Trophoblast cell (in vitro differentiated cells and primary cell): ENCODE measurements around the gene SNX18.

Source experiments
- DNase-seq, 2 donors: peaks; one replicate each; pipeline ENCODE4 v3.0.0-alpha.2; 2016
- H2AFZ ChIP-seq: 2 replicates; pipeline ENCODE4 v1.6.1; 2013; ENCODE audit warnings: low read length, moderate library complexity, mild to moderate bottlenecking; ENCODE audit not compliant: insufficient read depth, poor library complexity
- H2AK5ac ChIP-seq: 2 replicates; pipeline ENCODE4 v1.6.1; 2013; ENCODE audit warnings: mild to moderate bottlenecking, low read length
- H2BK120ac ChIP-seq: 2 replicates; pipeline ENCODE4 v1.6.1; 2013; ENCODE audit warnings: low read length, mild to moderate bottlenecking, moderate library complexity; ENCODE audit not compliant: insufficient read depth, poor library complexity
- H2BK12ac ChIP-seq: 2 replicates; pipeline ENCODE4 v1.6.1; 2013; ENCODE audit warnings: mild to moderate bottlenecking, low read length, moderate library complexity
- H2BK5ac ChIP-seq: 2 replicates; pipeline ENCODE4 v1.6.1; 2013; ENCODE audit warnings: low read length, low read depth, moderate library complexity, mild to moderate bottlenecking; ENCODE audit not compliant: poor library complexity
- H3K14ac ChIP-seq: 2 replicates; pipeline ENCODE4 v1.6.1; 2013; ENCODE audit warnings: mild to moderate bottlenecking, low read length
- H3K18ac ChIP-seq: 2 replicates; pipeline ENCODE4 v1.6.1; 2013; ENCODE audit warnings: mild to moderate bottlenecking, low read length
- H3K23ac ChIP-seq: 2 replicates; pipeline ENCODE4 v1.6.1; 2013; ENCODE audit warnings: low read length
- H3K27ac ChIP-seq: 2 replicates; pipeline ENCODE4 v1.5.1; 2013; ENCODE audit warnings: low read depth, mild to moderate bottlenecking, inconsistent platforms, low read length, moderate library complexity
- H3K27me3 ChIP-seq: 2 replicates; pipeline ENCODE4 v1.6.1; 2013; ENCODE audit warnings: inconsistent platforms, mild to moderate bottlenecking, low read length, moderate library complexity; ENCODE audit not compliant: insufficient read depth
- H3K36me3 ChIP-seq, 2 experiments: 1 replicate in 1 of 2; 2 replicates in 1 of 2; pipeline ENCODE4 v1.6.1; 2013; ENCODE audit warnings: low read length in 2 of 2, mild to moderate bottlenecking in 2 of 2, moderate library complexity in 1 of 2; ENCODE audit not compliant: insufficient read depth in 2 of 2, control insufficient read depth in 1 of 2
- H3K4ac ChIP-seq: 2 replicates; pipeline ENCODE4 v1.6.1; 2013; ENCODE audit warnings: low read depth, mild to moderate bottlenecking, low read length, moderate library complexity
- H3K4me1 ChIP-seq, 2 experiments: 1 replicate in 1 of 2; 2 replicates in 1 of 2; pipeline ENCODE4 v1.6.1; 2013; ENCODE audit warnings: low read length in 2 of 2, mild to moderate bottlenecking in 2 of 2, moderate library complexity in 1 of 2; ENCODE audit not compliant: insufficient read depth in 2 of 2, control insufficient read depth in 1 of 2
- H3K4me2 ChIP-seq: 2 replicates; pipeline ENCODE4 v1.6.1; 2013; ENCODE audit warnings: inconsistent platforms, mild to moderate bottlenecking, low read length, moderate library complexity
- H3K4me3 ChIP-seq: 2 replicates; pipeline ENCODE4 v1.5.1; 2013; ENCODE audit warnings: mild to moderate bottlenecking, low read depth, low read length, inconsistent platforms
- H3K79me1 ChIP-seq: one replicate; pipeline ENCODE4 v1.6.1; 2013; ENCODE audit warnings: low read length
- H3K79me2 ChIP-seq: 2 replicates; pipeline ENCODE4 v1.6.1; 2013; ENCODE audit warnings: low read length, mild to moderate bottlenecking; ENCODE audit not compliant: control insufficient read depth, insufficient read depth, poor library complexity
- H3K9ac ChIP-seq: 2 replicates; pipeline ENCODE4 v1.6.1; 2013; ENCODE audit warnings: mild to moderate bottlenecking, low read length
- H3K9me3 ChIP-seq: 2 replicates; pipeline ENCODE4 v1.6.1; 2013; ENCODE audit warnings: low read depth, mild to moderate bottlenecking, control low read depth, inconsistent platforms, low read length; ENCODE audit not compliant: insufficient read depth
- H4K12ac ChIP-seq: 2 replicates; pipeline ENCODE4 v1.6.1; 2013; ENCODE audit warnings: low read depth, mild to moderate bottlenecking, low read length, moderate library complexity
- H4K8ac ChIP-seq: 2 replicates; pipeline ENCODE4 v1.6.1; 2013; ENCODE audit warnings: low read depth, mild to moderate bottlenecking, low read length, moderate library complexity
- H4K91ac ChIP-seq: one replicate; pipeline ENCODE4 v1.6.1; 2013; ENCODE audit warnings: low read depth, mild to moderate bottlenecking, low read length, moderate library complexity
- WGBS: extraction: QIAGEN DNeasy Blood & Tissue Kit; methylation state at CpG from one replicate; pipeline ENCODE4 v1.1.7; 2013; ENCODE audit warnings: missing lambda C conversion rate; ENCODE audit not compliant: insufficient read length, insufficient coverage; ENCODE audit errors: extremely low coverage; 5-methylcytosine and 5-hydroxymethylcytosine counted together

The SNX18 gene

GRCh38 chr5:54515634-54516033 is 1.9 kb upstream of the SNX18 start:
- H4K8ac ChIP-seq = no peak overlapping the region
- peaks cover 7 to 10% of the 10 kb centered on the region in 2 experiments for H3K36me3 ChIP-seq
- WGBS = no CpG with 5 or more reads among the region's 3 CpGs

GRCh38 chr5:54516051-54516655 is 1.4 kb upstream of the SNX18 start:
- Histone ChIP-seq H3K79me1 (peaks cover 15% of the 10 kb centered on the region), H3K79me2 (peaks cover 19% of the 10 kb centered on the region), H3K23ac (no peak overlapping the region), H3K4me1 (peaks cover 7 to 17% of the 10 kb centered on the region in 2 experiments), H4K12ac (no peak overlapping the region), H3K4me2 (no peak overlapping the region), H3K36me3 (peaks cover 7 to 10% of the 10 kb centered on the region in 2 experiments), H3K18ac (no peak overlapping the region), H3K27me3 (no peaks in the 10 kb centered on the region), H2AK5ac (no peak overlapping the region), H3K27ac (no peak overlapping the region), H4K8ac (no peak overlapping the region), H3K4me3 (no peak overlapping the region), H3K9me3 (peaks cover 7% of the 10 kb centered on the region), H3K14ac (no peak overlapping the region), H4K91ac (no peak overlapping the region), H2BK5ac (no peak overlapping the region), H3K9ac (no peak overlapping the region), H2AFZ (no peak overlapping the region), H2BK12ac (no peak overlapping the region), H3K4ac (no peak overlapping the region), H2BK120ac (no peak overlapping the region)
- DNase-seq = no peak
- no CpG with 5 or more reads among the region's 4 CpGs for WGBS

More at GRCh38 chr5:54515634-54516033, 1.9 kb upstream of the SNX18 start:
- no peak overlapping the region for H2AFZ ChIP-seq
- no peak overlapping the region for H3K27ac ChIP-seq
- H2BK5ac ChIP-seq = no peak overlapping the region
- H3K4me1 ChIP-seq = peaks cover 7 to 15% of the 10 kb centered on the region in 2 experiments
- no peak overlapping the region for H3K4ac ChIP-seq
- H3K27me3 ChIP-seq = no peaks in the 10 kb centered on the region
- H3K9me3 ChIP-seq = peaks cover 7% of the 10 kb centered on the region
- H3K14ac ChIP-seq = no peak overlapping the region
- peaks cover 18% of the 10 kb centered on the region for H3K79me2 ChIP-seq
- H3K4me3 ChIP-seq = no peak overlapping the region
- H3K23ac ChIP-seq = no peak overlapping the region
- H3K18ac ChIP-seq = no peak overlapping the region
- H2BK120ac ChIP-seq = no peak overlapping the region
- H2AK5ac ChIP-seq = no peak overlapping the region
- H4K12ac ChIP-seq = no peak overlapping the region
- no peak overlapping the region for H4K91ac ChIP-seq
- H2BK12ac ChIP-seq = no peak overlapping the region
- H3K4me2 ChIP-seq = no peak overlapping the region
- no peak for DNase-seq
- H3K9ac ChIP-seq = no peak overlapping the region
- H3K79me1 ChIP-seq = peaks cover 13% of the 10 kb centered on the region

DNA sequence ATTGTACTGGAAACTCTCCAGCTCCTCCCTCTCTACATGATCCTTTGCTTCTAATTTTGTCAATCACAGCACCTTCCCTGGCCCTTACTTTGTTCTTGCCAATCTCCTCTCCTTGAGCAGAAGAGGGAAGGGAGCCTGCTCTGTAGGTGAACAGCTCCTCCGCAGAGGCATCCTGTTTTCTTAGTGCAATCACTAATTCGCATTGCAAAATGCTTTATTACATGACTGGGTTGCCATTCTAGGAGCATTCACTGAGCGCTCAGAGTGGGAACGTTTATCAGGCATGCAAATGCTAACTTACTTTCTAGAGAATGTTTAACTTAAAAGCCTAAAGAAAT is 416 bp upstream of the SNX18 start:
- peaks cover 12 to 19% of the 10 kb centered on the region in 2 experiments for H3K4me1 ChIP-seq
- no peak overlapping the region for H4K8ac ChIP-seq
- no peak overlapping the region for H3K18ac ChIP-seq
- H3K4me2 ChIP-seq = peak overlapping the region; percentile 71
- H3K9me3 ChIP-seq = peaks cover 7% of the 10 kb centered on the region
- H3K23ac ChIP-seq = no peak overlapping the region
- H3K79me2 ChIP-seq = peaks cover 22% of the 10 kb centered on the region
- no peak overlapping the region for H3K4ac ChIP-seq
- no CpG with 5 or more reads among the region's 4 CpGs for WGBS
- peak overlapping the region; percentile 23 for H2AFZ ChIP-seq
- H2BK120ac ChIP-seq = no peak overlapping the region
- no peak for DNase-seq
- no peak overlapping the region for H4K91ac ChIP-seq
- H2BK12ac ChIP-seq = no peak overlapping the region
- peaks cover 7 to 10% of the 10 kb centered on the region in 2 experiments for H3K36me3 ChIP-seq
- no peak overlapping the region for H3K9ac ChIP-seq
- no peak overlapping the region for H3K27ac ChIP-seq
- no peak overlapping the region for H2BK5ac ChIP-seq
- H3K27me3 ChIP-seq = no peaks in the 10 kb centered on the region
- H3K79me1 ChIP-seq = peaks cover 15% of the 10 kb centered on the region
- H4K12ac ChIP-seq = no peak overlapping the region
- no peak overlapping the region for H3K4me3 ChIP-seq
- H2AK5ac ChIP-seq = no peak overlapping the region
- H3K14ac ChIP-seq = no peak overlapping the region

- Histone ChIP-seq H2AFZ (peak overlapping the region; percentile 96), H4K91ac (peak overlapping the region; percentile 95), H3K79me1 (peaks cover 15% of the 10 kb centered on the region), H4K12ac (peak overlapping the region; percentile 93), H2AK5ac (peak overlapping the region; percentile 0), H3K9ac (peak overlapping the region; percentile 97), H4K8ac (peak overlapping the region; percentile 92), H3K4ac (peak overlapping the region; percentile 82), H2BK5ac (peak overlapping the region; percentile 94), H3K4me2 (peak overlapping the region; percentile 76), H3K4me1 (peaks cover 12 to 19% of the 10 kb centered on the region in 2 experiments), H2BK12ac (no peak overlapping the region), H3K79me2 (peaks cover 22% of the 10 kb centered on the region), H3K18ac (peak overlapping the region; percentile 97), H3K23ac (no peak overlapping the region), H3K4me3 (peak overlapping the region; percentile 93), H3K27ac (peak overlapping the region; percentile 94), H3K36me3 (peaks cover 7 to 10% of the 10 kb centered on the region in 2 experiments), H3K27me3 (no peaks in the 10 kb centered on the region), H2BK120ac (peak overlapping the region; percentile 97), H3K14ac (peak overlapping the region; percentile 97), H3K9me3 (peaks cover 7% of the 10 kb centered on the region)
- no CpG with 5 or more reads among the region's 79 CpGs for WGBS
- DNase-seq = peak; percentile 66 to 73
Observed at GRCh38 chr5:54518146-54518817, 723 bp downstream of the SNX18 start.
